ENCODE data around the gene PEX1.
"Not testable (repeated sequence)": the region's sequence is repeated elsewhere in the genome, so short reads cannot be mapped to it uniquely, and the experiment has no call there.

PEX1 gene

DNA sequence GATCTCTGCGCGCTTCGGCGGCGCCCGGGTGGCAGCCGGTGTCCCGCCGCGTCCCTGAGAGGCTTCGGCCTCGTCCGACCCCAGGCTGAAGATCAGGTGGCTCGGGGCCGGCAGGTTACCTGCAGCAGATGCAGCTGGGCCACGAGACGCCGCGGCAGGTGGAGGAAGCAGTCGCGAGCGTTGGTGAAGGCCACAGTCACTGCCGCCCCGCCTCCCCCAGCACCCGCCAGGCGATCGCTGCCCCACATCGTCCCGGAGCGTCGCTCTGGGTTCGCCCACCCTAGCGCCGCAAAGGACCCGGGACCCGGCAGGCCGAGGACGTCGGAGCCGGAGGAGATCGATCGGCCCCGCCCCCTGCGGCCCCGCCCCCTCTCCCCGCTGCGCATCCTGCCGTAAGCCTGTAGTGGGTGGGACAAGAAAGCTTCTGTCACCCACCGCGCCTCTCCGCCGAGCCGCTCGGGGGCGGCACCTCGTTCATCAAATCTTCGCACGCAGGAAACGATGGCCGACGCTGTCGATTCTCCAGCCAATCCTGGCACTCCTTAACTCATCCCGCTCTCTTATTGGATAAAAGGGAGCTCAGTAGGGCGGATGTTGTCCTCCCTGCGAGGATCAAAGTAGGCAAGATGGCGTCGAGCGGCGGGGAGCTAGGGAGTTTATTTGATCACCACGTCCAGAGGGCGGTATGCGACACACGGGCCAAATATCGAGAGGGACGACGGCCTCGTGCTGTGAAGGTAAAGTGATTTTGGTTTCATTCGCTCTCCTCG lies at the start of gene PEX1, which contains the start of gene RBM48:
Gene PEX1, minus strand, starts transcription at position 333 of the 770 bp plus-strand sequence. Its CDS starts 85 bp downstream, at position 248.
Gene RBM48, plus strand, starts transcription at position 608 of the 770 bp plus-strand sequence. Its CDS starts 19 bp downstream, at position 627.
- peak; percentile 99 to 100 (median 99) for DNase-seq

DNA sequence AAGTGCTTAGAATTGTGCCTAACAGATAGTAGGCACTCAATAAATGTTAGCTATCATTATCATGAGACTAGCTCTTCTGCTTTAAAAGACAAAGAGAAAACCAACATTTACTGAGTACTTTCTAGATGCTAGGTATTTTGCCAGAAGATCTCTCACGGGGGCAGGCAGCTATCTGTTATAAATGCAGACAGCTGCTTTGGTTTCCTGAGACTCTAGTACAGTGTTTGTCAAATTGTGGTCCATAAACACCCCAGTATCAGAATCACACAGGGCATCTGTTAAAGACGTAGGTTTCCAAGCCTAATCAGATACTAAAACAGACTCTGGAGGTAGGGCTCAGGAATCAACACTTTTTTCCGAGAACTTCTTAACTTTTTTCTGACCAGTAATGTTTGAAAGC lies 48.0 kb upstream of the PEX1 start:
- no peak for DNase-seq

GRCh38 chr7:92569137-92569536 lies 40.8 kb upstream of the PEX1 start:
- DNase-seq, result no peak

GRCh38 chr7:92567460-92567859 lies 39.1 kb upstream of the PEX1 start:
- no peak for DNase-seq

- DNase-seq, result no peak
These were observed 35.0 kb upstream of the PEX1 start for GRCh38 chr7:92563345-92563744.

DNA sequence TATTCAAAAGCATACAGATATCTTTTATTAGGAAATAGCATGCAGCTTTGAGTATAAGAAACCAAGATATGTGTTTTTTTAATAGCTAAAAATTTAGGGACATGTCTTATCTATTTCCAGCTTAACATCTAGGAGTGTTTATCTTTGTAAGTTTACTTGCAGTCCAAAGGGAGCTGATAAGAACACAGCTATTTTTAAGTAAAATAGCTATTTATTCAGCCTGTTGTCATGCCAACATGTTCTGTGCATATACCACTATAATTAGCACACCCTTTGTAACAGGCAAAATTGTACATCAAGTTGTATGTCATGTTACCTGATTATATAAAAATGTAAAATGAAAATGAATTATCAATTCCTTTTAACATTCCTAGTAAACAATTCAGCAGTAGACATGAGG lies 32.3 kb upstream of the PEX1 start:
- no peak for DNase-seq

DNA sequence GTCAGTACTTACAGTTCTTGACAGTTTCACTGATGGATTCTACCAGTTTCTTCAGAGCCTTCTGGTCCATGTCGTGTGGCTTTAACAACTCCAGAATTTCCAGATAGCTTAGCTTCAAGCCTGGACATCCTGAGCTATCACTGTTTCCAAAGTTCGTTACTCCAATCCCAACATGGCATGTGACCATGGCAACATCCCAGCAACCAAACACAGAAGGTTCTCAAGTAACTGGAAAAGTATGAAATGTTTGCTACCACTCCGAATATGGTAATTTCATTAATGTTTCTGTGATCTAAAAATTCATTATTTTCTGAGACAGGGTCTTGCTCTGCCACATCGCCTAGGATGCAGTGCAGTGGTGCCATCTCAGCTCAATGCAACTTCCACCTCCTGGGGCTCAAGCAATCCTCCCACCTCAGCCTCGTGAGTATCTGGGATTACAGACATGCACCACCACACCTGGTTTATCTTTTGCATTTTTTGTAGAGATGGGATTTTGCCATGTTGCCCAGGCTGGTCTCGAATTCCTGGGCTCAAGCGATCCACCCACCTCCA lies 29.6 kb upstream of the PEX1 start:
- peak in 1 of 3 experiments; percentile 1 for DNase-seq

- DNase-seq, result no peak
These were observed 28.9 kb upstream of the PEX1 start for GRCh38 chr7:92557249-92557648.

DNA sequence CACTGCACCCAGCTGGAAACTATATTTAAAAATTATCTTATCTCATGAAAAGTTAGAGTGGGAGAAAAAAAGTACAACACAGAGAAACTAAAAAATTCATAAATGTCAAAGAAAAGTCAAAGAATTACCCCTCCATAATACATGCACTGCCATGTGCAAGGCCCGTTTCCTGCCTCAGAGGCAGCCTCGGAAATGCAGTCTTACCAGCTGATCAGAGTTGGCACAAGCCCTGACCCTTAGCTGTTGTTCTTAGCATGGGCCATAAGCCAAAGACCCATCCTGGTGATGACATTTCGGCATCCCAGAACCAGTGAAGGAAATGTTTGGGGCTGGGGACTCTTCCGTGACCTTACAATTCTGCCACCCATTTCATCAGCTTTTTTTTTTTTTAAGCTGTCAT lies 21.9 kb upstream of the PEX1 start:
- DNase-seq, result no peak

DNA sequence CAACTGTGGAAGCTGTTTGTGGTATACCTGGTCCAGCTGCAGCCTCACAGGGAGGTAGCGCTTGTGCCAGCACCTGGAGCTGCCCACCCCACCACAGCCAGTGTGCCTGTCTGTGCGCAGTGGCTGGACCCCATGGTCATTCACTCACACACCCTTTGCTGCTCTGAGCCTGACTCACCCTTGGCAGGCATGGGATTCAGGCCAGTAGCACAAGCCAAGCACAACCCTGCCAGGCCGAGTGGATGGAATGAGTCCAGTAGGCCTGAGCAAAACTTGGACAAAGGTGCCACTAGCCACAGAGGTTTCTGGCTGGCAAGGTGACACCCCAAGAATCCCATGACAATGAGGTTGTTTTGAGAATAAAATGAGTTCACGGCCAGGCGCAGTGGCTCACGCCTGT lies 19.3 kb upstream of the PEX1 start:
- DNase-seq, result no peak

- DNase-seq, result no peak
These were observed 18.7 kb upstream of the PEX1 start for GRCh38 chr7:92546856-92547497.

- not testable (repeated sequence) for DNase-seq
These were observed 16.8 kb upstream of the PEX1 start for GRCh38 chr7:92545116-92545515.

DNA sequence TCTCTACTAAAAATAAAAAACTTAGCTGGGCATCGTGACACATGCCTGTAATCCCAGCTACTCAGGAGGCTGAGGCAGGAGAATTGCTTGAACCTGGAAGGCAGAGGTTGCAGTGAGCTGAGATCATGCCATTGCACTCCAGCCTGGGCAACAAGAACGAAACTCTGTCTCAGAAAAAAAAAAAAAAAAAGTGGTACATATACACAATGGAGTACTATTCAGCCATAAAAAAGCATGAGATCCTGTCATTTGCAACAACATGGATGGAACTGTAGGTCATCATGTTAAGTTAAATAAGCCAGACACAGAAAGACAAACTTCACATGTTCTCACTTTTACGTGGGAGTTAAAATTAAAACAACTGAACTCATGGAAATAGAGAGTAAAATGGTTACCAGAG lies 15.2 kb upstream of the PEX1 start:
- not testable (repeated sequence) for DNase-seq

DNA sequence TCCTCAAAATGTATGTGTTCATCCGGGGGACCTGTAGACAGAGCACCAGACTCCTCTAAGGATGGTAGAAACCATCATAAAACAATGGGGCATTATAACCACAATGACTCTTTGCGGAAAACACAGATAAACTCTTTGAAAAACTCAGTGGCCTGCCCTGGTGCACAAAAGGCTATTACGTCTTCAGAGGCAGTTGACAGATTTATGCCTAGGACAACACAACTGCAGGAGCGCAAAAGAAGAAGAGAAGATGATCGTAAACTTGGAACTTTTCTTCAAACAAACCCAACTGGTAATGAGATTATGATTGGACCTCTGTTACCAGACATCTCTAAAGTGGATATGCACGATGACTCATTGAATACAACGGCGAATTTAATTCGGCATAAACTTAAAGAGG lies 6.3 kb upstream of the PEX1 start:
- no peak for DNase-seq

DNA sequence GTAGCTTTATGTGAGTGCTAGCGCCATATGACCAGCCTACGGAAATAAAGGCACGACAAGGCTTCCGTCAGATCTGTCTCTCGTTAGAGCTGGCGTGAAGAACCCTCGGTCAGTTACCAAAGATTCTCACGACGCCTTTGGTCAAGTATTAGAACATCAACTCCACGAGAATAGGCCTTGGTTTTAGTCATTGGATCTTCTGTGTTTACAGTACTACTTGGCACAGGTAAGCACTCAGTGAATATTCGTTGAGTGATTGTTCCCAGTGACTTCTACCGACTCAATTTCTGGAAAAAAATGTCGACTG lies 591 bp upstream of the PEX1 start:
- no peak for DNase-seq

GRCh38 chr7:92527300-92528187 lies 776 bp downstream of the PEX1 start:
- DNase-seq, result peak; percentile 59 to 82 (median 76)

DNA sequence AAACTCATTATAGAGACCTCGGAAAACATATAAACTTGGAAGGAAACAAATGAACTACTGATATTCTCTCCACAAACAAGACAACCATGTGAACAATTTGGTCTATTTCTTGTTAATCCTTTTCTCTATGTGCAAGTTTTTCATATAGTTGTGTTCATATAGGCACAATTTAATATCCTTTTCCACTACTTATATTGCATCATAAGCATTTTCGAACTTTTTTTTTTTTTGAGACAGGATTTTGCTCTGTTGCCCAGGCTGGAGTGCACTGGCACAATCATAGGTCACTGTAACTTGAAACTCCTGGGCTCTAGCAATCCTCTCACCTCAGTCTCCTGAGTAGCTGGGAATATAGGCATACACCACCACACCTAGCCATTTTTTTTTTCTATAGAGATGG lies 5.2 kb downstream of the PEX1 start:
- no peak for DNase-seq

DNA sequence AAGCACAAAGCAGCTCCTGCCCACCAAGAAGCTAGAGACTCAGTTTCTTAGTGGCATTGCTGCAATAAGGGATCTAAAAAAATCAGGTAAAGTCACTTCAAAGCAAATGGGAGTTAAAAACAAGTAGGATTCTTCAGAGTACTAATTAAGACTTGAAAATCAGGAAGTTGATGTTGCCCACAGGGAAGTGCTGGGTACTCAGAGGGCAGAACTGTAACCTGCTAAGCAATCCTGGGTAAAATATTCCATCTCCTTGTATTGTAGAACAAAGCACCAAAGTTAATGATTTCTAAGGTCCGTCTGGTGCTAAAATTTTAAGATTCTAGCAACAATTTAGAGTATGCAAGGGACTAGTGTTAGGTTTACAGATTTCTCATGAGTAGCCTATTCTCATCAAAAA lies 8.3 kb downstream of the PEX1 start:
- no peak for DNase-seq

DNA sequence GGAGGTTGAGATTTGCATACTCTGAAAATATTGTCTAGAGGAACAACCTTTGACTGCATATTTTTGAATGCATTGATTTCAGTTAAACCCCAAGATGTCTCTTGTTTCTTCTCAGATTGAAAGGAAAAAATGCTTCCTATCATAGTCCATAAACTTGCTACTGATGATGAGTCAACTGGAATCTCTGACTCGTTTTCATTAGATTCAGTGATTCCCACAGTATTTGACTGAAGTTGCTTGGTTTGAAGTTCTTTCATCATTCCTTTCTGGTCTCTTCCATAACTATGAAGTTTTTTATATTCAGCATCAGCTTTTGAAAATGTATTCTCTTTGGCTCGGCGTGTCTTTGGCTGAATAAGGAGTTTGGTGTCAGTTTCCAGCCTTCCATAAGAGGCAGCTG lies 10.7 kb downstream of the PEX1 start:
- no peak for DNase-seq

DNA sequence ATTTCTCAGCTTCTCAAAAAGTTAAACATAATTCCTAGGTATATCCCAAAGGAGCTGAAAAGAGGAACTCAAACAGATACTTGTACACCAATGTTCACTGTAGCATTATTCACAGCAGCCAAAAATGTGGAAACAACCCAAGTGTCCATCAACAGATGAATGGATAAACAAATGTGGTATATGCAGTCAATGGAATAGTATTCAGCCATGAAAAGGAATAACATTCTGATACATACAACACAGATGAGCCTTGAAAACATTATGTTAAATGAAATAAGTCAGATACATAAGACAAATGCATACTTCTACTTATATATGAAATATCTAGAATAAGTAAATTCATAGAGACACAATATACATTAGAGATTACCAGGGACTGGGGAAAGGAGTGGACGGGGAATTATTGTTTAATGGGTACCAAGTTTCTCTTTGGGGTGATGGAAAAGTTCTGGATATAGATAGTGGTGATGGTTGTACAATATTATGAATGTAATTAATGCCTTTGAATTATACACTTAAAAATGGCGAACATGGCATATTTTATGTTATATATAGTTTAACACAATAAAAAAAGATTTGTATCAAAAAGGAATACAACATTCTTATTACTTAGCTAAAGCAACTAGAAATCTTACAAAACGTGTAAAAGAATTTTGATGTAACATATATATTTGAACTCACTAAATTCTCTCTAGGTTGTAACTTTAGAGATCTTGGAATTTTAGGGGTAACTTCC lies 15.0 kb downstream of the PEX1 start:
- DNase-seq, result no peak

- no peak for DNase-seq
These were observed 19.4 kb downstream of the PEX1 start for GRCh38 chr7:92508946-92509345.

DNA sequence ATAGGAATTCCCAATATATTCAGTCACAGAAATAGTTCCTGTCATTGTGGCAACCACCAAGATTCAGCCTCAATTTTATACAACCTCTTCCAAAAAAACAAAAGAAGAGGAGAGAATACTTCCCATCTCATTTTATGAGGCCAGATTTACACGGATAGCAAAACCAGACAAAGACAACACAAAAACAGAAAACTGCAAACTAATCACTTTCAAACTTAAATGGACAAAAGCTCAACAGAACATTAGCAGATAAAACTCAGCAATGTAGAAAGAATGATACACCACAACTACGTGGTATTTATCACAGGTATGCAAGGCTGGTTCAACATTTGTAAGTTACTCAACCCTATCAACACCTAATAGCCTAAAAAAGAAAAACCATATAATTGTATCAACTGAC lies 22.0 kb downstream of the PEX1 start:
- DNase-seq, result no peak

GRCh38 chr7:92504563-92504962 lies 23.8 kb downstream of the PEX1 start:
- no peak for DNase-seq
